Progenitor cell of endocrine pancreas (in vitro differentiated cells): ENCODE measurements around the gene CALHM2. TPM values are rescaled to one million over a fixed set of nuclear protein-coding genes. Genes with fewer than 3 reads are reported as not detected.

Experiments
- DNase-seq: peaks from one replicate; pipeline ENCODE4 v3.0.0; 2021; ENCODE audit warnings: low spot score; ENCODE audit not compliant: unreplicated experiment
- H3K27ac Mint-ChIP-seq: 2 replicates; pipeline ENCODE4 v1.8.0; 2021; ENCODE audit warnings: mild to moderate bottlenecking, moderate library complexity, mixed read lengths
- H3K27me3 Mint-ChIP-seq: 2 replicates; pipeline ENCODE4 v1.8.0; 2021; ENCODE audit warnings: mixed read lengths
- H3K36me3 Mint-ChIP-seq: 2 replicates; pipeline ENCODE4 v1.8.0; 2022; ENCODE audit warnings: mixed read lengths; ENCODE audit not compliant: insufficient read depth
- H3K4me1 Mint-ChIP-seq: 2 replicates; pipeline ENCODE4 v1.8.0; 2021; ENCODE audit warnings: low read depth, mixed read lengths
- H3K4me3 Mint-ChIP-seq: 2 replicates; pipeline ENCODE4 v1.8.0; 2021; ENCODE audit warnings: low read depth, mild to moderate bottlenecking, moderate library complexity, mixed read lengths
- H3K9me3 Mint-ChIP-seq: 2 replicates; pipeline ENCODE4 v1.8.0; 2021; ENCODE audit warnings: low read depth, mixed read lengths
- CTCF ChIP-seq: fragments of 200-600 bp; sonication (generic); IDR thresholded peaks from one replicate; pipeline ENCODE4 v1.5.0; 2021; ENCODE audit warnings: antibody characterized with exemption, mild to moderate bottlenecking; ENCODE audit not compliant: unreplicated experiment
- total RNA-seq: library from RNA; stranded (reverse); gene quantifications from 2 replicates; pipeline ENCODE4 v1.2.1, GENCODE V29; 2021

Gene CALHM2
- total RNA-seq, 1 donor from 2014 or later: 0.69 TPM

- Mint-ChIP-seq H3K27me3 (no peaks in the 10 kb centered on the region), H3K27ac (peak overlapping the region; percentile 87), H3K9me3 (no peaks in the 10 kb centered on the region), H3K4me1 (peaks cover 7% of the 10 kb centered on the region), H3K4me3 (no peak overlapping the region), H3K36me3 (peaks cover 27% of the 10 kb centered on the region)
- DNase-seq: no peak
- TF ChIP-seq CTCF: no peak
Observed at GRCh38 chr10:103440416-103440815, 11.8 kb downstream of the CALHM2 start.

- H3K9me3 Mint-ChIP-seq: no peaks in the 10 kb centered on the region
- peaks cover 24% of the 10 kb centered on the region for H3K36me3 Mint-ChIP-seq
- DNase-seq: no peak
- peak overlapping the region; percentile 87 for H3K27ac Mint-ChIP-seq
- H3K27me3 Mint-ChIP-seq: no peaks in the 10 kb centered on the region
- no peak overlapping the region for H3K4me3 Mint-ChIP-seq
- no peak for TF ChIP-seq CTCF
- peaks cover 7% of the 10 kb centered on the region for H3K4me1 Mint-ChIP-seq
Observed at GRCh38 chr10:103439776-103440175, 12.4 kb downstream of the CALHM2 start.

- DNase-seq: no peak
- H3K4me3 Mint-ChIP-seq: no peak overlapping the region
- no peaks in the 10 kb centered on the region for H3K27me3 Mint-ChIP-seq
- no peaks in the 10 kb centered on the region for H3K9me3 Mint-ChIP-seq
- H3K36me3 Mint-ChIP-seq: peaks cover 22% of the 10 kb centered on the region
- no peak overlapping the region for H3K27ac Mint-ChIP-seq
- no peak for TF ChIP-seq CTCF
- H3K4me1 Mint-ChIP-seq: peaks cover 5% of the 10 kb centered on the region
Observed at GRCh38 chr10:103433858-103434257, 18.3 kb downstream of the CALHM2 start.

GRCh38 chr10:103431902-103432301 lies 20.3 kb downstream of the CALHM2 start:
- Mint-ChIP-seq H3K36me3 (peaks cover 25% of the 10 kb centered on the region), H3K4me3 (no peak overlapping the region), H3K9me3 (no peaks in the 10 kb centered on the region), H3K27me3 (no peaks in the 10 kb centered on the region), H3K4me1 (peaks cover 5% of the 10 kb centered on the region), H3K27ac (no peak overlapping the region)
- TF ChIP-seq CTCF: no peak
- DNase-seq: no peak

GRCh38 chr10:103429647-103430046 lies 22.5 kb downstream of the CALHM2 start:
- H3K27me3 Mint-ChIP-seq: no peaks in the 10 kb centered on the region
- DNase-seq: no peak
- H3K36me3 Mint-ChIP-seq: peaks cover 29% of the 10 kb centered on the region
- no peaks in the 10 kb centered on the region for H3K9me3 Mint-ChIP-seq
- no peak overlapping the region for H3K27ac Mint-ChIP-seq
- no peak for TF ChIP-seq CTCF
- peaks cover 5% of the 10 kb centered on the region for H3K4me1 Mint-ChIP-seq
- H3K4me3 Mint-ChIP-seq: no peak overlapping the region
